Measurements from ENCODE around the gene PARVB.
"Not testable (repeated sequence)": the region's sequence is repeated elsewhere in the genome, so short reads cannot be mapped to it uniquely, and the experiment has no call there.

The PARVB gene

DNA sequence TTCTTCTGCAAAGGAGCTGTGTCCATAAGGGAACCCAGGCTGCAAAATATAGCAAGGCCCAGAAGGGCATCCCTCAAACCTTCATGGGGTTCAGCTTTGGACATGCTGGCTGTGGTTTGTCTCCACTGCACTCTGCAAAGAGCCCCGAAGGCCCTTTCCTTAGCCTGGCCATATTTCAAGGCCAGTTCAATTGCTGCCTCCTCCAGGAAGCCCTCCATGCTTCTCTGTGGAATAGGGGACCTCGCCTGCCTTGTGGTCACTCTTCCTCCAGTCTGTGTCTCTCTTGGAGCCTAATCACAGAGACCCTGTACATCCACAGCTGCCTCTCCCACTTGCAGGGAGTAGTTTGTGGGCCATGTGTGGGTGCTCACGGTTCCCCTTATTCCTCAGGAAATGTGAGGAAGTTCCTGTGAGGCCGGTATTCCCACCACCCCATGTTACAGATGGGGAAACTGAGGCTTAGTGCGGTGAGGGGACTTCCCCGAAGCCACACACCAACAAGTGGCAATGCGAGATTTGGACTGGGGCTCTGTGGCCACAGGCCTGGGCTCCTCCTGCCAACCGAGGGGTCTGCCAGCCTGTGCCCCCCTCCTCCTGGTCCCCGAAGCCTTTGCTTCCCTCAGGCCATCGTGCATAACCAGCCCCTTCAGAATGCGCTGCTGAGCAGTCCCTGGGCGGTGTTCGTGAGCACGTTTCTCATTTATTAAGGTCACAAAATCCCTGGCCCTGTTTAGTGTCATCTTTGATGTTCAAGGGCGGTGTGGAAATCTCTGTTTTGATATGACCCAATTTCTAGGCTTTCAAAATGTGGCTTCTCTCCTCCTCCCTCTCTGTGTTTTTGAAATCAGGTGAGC, 65.8 kb downstream of the PARVB start:
- no peak for DNase-seq

DNA sequence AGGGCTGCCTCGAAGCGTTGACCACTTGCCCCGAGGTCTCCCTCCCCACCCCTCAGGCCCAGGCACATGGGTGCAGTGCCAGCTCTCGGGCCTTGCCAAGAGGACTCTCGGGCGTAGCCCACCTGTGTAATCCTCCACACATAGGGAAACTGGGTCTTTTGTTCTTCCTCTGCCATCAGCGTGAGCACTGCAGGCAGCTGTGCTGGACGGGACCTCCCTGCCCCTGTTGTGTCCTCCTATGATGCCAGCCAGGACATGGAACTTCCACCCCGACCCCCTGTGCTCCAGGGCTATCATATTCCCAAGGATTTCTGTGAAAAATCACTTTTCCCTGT, 66.4 kb downstream of the PARVB start:
- DNase-seq: no peak

GRCh38 chr22:44091021-44091721, 67.1 kb downstream of the PARVB start:
- peak in 1 of 2 donors; percentile 14 for DNase-seq

DNA sequence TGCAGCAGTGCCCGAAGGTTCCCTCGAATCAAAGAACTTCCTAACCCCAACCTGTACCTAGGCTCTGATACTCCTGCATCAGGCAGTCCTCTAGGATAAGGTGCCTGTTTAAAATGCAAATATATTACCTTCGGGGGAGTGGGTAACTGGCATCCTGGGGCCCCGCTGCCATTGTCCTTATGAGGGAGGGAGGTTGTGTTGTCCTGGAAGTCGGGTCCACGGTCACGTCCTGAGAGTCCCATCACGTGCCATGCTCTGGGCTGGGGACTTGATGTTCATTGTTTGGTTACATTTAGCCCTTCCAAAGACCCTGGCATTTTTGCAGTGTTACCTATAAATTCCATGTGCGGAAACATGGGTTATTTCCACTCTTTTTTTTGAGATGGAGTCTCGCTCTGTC, 67.6 kb downstream of the PARVB start:
- no peak for DNase-seq

DNA sequence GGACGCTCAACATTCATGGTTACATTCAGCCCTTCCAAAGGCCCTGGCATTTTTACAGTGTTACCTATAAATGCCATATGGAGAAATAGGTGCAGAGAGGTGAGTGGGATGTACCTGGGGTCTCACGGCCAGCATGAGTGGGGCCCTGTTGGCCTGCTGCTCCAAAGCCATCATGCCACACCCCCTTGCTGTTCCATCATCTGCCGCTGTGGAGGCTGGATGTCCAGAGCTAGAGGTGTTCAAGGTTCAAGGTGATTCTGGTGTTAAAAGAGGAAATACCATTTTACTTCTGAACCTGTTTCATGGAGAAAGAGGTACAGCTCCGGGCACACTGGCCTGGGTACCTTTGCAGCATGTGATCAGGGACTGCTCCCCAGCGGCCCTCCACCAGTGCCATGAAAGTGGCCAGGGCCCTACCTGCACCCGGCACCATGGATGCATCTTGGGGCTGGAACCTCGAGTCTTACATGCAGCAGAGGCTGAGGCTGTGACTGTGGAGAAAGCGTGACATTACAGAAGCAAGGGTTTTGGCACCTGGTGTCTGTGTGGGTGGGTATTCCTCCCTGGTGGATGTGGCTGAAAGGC, 68.6 kb downstream of the PARVB start:
- DNase-seq: no peak

GRCh38 chr22:44093791-44094190, 69.7 kb downstream of the PARVB start:
- no peak for DNase-seq

- no peak for DNase-seq
Measured at GRCh38 chr22:44094751-44095302, 70.7 kb downstream of the PARVB start.

DNA sequence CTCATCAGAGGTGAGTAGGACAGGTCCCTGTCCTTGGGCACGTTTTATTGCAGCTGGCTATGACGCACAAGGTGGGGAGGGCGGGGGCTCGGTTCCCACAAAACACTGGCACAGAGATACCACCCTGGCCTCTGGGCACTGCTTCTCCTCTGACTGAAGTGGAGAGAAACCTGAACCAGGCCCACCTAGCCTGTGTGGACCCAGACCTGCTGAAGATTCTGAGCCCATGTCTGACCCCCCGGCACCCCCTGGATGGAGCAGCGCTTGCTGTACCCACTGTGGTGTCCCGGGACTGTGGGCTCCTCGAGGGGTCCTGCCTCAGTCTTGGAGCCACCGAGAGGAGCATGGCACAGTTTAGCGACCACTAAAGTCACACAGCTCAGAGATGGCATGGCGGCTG, 72.6 kb downstream of the PARVB start:
- no peak for DNase-seq

GRCh38 chr22:44097263-44098020, 73.3 kb downstream of the PARVB start:
- DNase-seq: no peak

- DNase-seq: no peak
Measured at GRCh38 chr22:44098021-44098739, 74.1 kb downstream of the PARVB start.

DNA sequence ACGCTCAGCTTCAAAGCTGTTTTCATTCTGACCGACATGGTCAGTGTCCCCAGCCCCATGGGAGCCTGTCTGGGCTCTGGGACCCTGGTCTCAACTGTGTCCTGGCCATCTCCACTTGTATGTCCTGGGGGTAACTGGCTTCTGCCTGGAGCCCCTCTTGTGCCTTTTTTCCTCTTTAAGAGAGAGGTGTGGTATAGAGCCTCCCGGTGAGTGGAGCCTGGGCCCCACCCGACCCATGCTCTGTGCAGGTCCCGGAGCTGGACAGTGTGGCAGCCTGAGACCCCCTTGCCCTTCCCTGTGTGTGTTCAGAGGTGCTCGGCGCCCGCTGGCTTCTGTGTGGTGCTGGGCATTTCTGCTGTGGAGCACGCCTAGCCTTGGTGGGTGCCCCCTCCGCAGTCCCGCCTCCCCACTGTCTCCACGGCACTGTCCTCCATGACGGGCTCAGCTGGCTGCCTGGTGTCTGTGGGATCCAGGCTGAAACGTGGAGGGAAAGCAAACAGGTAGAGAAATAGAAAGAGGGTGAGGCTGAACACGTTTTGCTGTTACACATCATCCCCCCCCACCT, 74.9 kb downstream of the PARVB start:
- no peak for DNase-seq

DNA sequence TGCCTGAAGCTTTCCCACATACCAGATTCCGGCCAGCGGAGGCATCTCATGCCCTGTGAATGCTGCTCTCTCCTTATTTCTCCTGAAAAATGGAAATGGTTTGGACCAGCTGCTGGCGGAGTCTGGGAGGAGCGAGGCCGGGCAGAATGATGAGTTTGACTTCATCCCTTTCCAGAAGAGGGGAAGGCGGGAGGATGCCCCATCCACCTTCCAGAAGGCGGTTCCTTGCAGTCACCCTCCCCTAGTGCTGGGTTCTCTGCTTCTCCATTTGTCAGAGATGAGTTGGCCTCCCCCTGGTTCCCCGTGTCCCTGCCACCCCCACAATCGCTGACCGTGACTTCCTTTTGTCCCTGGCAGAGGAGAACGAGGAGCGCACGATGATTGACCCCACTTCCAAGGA, 75.6 kb downstream of the PARVB start:
- DNase-seq: no peak

DNA sequence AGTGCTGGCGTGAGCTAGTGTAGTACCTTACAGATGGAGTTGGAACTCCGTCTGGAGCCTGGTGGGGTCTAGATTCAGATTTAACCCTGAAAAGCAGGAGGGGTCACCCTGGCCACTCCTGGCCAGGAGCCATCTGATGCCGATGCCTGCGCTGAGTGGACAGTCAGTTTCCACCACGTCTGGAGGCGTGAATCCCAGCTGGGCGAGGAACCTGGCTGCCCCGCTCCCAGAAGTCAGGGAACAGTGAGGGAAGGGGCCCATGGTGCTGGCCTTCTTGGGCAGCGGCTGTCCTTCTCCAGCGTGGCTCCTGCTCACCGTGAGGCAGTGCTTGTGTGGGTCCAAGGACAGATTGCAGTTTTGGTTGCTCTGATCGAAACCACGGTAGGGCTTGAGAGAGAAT, 76.3 kb downstream of the PARVB start:
- DNase-seq: no peak

GRCh38 chr22:44102121-44102520, 78.0 kb downstream of the PARVB start:
- no peak for DNase-seq

DNA sequence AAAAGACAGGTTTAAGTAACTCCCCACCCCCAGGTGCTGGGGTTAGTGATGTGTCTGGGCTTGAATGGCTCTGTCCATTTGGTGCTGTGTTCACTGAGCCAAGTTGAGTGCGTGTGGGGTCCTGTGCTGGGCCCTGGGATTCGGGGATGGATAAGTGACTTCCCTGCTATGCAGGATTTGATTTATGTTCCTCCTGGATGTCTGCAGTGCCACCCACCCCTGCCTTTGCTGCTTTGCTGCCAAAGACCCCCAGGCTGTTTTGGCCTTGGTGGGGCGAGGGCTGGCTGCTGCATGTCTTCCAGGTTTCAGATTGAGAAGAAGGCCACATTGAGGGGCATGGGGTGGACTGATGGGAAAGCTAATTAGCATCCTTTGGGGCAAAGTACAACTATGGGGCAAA, 78.8 kb downstream of the PARVB start:
- no peak for DNase-seq

DNA sequence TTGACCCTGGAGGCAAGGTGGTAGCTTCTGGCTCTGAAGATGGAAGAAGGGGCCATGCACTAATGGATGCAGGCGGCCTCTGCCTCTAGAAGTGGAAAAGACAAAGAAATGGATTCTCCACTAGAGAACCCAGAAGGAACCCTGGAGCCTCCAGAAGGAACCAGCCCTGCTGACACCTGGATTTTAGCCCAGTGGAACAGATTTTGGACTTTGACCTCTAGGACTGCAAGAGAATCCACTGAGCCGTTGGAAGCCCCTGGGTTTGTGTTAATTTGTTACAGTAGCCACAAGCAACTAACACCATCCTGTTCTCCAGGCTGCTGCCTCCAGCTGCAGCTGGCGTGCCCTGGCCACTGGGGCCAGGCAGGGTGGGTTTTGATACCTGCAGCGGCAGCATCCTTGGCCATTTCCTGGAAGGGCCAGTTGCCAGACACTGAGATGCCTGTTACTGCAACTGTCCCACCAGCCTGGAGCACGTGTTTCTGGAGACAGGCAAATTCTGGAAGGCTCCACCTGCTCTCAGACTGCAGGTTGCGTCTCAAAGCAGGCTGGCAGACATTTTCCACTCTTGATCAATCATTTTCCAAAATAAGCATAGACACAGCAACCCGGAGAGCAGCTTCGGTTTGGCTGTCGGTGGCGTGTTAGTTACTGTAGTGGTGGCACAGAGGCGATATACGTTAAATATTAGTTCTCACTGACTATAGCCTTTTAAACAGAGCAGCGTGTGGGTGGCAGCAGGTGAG, 79.8 kb downstream of the PARVB start:
- DNase-seq: no peak

DNA sequence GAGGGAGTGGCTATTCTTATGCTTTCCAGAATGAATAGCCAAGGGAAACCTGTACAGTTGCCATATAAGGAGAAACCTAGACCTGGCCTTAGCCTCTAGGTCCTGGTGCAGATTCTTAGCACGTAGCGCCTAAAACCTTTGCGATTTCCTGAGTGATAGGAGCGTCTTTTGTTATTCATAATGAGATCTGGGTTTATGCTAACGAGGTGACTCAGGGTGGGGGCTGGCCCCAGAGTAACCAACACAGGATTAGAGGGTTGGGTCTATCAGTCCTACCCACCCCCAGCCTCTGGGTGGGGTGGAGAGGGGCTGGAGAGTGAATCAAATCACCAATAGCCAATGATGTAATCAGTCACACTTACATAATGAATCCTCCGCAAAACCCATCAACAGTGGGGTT, 83.2 kb downstream of the PARVB start:
- DNase-seq: no peak

GRCh38 chr22:44108076-44108475, 84.0 kb downstream of the PARVB start:
- DNase-seq: no peak

DNA sequence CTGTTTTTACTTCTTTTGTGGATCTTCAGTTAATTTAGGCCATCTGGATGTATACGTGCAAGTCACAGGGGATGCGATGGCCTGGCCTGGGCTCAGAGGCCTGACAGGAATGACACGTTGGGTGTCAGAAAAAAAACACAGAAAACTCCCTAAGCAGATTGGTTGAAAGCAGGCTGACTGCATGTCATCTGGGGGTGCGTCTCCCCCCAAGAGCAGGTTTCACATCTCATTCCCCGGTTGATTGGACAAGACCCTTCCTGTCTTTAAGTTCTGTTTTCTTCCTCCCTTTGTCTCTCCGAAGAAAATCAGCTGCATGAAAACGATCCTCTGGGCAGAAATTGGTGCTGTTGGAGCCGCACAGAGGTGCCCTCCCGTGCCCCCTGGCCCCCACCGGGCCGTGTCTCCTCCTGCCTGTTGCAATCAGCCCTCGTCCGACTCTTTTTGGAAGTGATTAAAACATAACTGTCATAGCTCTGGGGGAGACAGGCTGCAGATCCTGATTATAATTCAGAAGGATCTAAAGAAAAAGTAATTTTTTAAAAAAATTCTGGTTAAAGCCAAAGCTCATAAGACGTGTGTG, 84.8 kb downstream of the PARVB start:
- DNase-seq: no peak

DNA sequence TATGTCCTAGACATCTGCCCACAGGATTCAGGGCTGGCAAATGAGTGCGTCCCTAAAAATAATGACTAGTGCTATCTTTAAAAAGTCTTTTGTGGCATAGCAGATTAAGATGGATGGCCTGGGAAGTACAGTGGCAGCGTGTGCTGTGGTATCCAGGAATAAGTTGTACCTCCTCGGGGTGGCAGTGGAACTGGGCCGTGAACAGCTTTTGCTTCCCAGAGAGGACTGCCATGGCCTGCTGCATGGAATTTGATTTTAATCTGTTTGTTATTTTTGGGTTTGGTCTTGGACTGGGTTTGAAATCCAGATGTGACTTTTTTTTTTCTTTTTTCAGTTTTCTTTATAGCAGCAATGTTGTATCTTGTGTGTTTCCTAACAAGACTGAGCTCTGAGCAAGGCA, 85.3 kb downstream of the PARVB start:
- DNase-seq: no peak

GRCh38 chr22:44110656-44111055, 86.6 kb downstream of the PARVB start:
- not testable (repeated sequence) for DNase-seq
